T-helper 2 cell (primary cell): ENCODE data around the gene HNF4A.

ENCODE experiments used
- DNase-seq, 5 experiments: peaks; one replicate each; pipeline versions ENCODE4 v3.0.0 to v3.0.0-alpha.2; 2012 to 2022

Gene HNF4A

DNA sequence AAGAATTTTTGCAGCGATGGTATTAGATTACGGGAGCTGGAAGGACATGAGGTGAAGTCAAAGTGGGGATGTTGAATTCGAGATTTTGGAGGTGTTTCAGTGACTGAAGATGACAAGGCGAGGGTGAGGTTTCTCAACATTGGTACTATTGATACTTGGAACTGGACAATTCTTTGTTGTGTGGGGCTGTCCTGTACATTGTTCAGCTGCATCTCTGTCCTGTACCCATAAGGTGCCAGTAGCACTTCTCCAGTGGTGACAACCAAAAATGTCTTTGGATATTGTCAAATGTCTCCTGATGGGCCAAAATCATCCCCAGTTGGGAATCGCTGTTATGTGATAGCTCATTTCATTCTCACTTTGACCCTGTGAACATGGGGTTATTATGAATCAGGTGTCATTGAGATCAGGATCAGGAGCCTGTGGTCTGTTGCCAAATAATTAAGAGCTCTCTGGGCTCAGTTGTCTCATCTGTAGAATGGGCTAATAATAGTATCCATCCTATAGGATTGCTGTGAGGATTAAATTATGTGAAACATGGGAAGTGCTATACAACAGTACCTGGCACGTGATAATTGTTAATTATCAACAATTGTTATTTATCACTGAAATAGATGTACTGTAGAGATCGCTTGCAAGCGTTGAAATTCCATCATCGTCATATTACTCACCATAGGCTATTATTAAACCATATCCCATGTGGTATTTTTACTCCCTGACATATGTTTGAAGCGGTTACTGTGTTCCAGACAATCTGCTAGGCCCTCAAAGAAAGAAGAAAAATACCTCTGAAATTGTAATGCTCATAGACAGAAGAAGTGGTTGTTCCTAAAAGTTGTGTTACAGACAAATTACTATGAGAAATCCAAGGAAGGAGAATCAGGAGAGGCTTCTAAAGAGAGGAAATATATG, 71.6 kb downstream of the HNF4A start:
- DNase-seq, result no peak

- no peak for DNase-seq
These were observed 72.3 kb downstream of the HNF4A start for GRCh38 chr20:44427804-44428173.

GRCh38 chr20:44428174-44429016, 72.9 kb downstream of the HNF4A start:
- DNase-seq, result no peak

DNA sequence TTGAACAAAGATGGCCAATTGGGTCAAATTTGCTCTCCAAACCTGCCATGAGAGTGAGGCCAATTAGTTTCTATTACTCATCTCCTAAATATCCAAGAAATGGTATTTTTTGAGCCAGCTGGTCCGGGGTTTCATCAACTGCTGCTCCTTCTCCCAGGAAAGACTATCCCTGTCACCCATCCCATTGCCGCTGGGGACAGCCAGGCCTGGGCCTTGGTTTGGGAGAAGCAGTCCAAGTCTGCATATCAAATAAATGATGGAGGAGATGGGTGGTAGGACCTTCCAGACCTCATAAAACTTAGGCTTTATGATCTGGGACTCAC, 73.5 kb downstream of the HNF4A start:
- no peak for DNase-seq

DNA sequence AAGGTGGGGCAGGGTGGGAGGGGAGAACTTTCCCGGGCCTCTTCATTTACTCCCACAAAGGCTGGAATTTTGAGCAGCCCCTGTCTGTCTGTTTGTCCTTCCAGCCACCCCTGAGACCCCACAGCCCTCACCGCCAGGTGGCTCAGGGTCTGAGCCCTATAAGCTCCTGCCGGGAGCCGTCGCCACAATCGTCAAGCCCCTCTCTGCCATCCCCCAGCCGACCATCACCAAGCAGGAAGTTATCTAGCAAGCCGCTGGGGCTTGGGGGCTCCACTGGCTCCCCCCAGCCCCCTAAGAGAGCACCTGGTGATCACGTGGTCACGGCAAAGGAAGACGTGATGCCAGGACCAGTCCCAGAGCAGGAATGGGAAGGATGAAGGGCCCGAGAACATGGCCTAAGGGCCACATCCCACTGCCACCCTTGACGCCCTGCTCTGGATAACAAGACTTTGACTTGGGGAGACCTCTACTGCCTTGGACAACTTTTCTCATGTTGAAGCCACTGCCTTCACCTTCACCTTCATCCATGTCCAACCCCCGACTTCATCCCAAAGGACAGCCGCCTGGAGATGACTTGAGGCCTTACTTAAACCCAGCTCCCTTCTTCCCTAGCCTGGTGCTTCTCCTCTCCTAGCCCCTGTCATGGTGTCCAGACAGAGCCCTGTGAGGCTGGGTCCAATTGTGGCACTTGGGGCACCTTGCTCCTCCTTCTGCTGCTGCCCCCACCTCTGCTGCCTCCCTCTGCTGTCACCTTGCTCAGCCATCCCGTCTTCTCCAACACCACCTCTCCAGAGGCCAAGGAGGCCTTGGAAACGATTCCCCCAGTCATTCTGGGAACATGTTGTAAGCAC, 74.1 kb downstream of the HNF4A start:
- no peak for DNase-seq

- DNase-seq, result no peak
These were observed 75.0 kb downstream of the HNF4A start for GRCh38 chr20:44430270-44431065.

- DNase-seq, result no peak
These were observed 75.6 kb downstream of the HNF4A start for GRCh38 chr20:44431118-44431501.

- no peak for DNase-seq
These were observed 76.2 kb downstream of the HNF4A start for GRCh38 chr20:44431502-44432234.

DNA sequence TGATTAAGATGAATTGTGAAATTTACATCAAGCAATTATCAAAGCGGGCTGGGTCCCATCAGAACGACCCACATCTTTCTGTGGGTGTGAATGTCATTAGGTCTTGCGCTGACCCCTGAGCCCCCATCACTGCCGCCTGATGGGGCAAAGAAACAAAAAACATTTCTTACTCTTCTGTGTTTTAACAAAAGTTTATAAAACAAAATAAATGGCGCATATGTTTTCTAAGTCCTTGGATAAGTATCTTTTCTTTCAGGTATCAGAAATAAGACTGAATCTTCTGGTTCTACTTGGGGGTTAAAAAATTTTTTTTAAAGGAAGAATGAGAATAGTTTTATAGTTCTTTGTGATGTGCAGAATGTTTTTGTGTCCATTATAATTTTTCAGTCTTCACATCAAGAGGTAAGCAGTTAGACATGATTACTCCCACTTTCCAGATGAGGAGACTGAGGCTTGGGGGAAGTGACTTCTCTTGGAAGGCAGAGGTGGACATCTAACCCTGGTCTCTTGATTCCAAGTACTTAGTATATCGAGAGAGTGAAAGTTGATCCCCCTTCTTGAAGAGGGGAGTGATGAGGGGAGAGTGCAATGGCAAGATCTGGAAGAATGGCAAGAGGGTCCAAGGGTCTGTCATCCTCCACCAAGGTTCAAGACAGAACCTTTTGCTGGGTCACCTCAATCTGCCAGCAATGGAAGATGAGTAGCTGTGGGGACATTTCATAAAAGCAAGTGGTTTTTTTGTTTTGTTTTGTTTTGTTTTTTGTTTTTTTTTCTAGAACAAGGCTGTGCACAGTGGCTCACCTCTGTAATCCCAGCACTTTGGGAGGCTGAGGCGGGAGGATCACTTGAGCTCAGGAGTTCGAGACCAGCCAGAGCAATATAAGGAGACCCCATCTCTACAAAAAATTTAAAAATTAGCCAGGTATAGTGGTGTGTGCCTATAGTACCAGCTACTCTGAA, 77.4 kb downstream of the HNF4A start:
- no peak for DNase-seq

DNA sequence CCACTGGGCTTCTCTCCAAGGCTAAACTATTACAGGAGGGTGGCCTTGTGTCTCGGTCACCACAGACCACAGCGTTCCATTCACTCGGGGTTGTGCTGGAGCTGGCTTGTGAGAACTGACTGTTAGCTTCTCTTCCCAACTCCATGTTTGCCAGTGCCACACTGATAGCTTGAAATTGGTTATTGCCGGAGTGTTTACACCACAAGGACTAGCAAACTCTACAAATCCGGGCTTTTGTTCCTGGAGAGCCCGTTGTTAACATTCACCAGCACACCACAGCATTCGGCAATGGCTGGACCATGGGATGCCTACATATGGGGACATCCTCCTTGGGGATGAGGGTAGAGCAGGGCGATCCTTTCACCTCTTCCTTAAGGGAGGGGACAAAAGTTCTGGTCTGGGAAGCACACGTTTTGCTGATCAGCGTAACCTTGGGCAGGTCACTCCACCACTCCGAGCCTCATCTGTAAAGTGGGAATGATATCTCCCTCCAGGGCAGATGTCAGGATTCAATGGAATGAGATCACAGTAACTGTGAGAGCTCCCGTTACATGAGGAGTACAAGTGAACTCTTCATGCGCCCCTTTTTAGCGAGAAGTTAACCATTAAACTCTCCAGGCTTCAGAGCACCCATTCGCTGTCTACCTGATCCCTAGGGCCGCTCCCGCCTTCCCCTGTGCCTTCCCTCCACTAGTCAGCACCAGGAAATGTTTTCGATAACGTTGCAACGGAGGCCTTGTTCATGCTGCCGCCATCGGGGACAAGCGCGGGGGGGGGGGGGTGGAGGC, 78.4 kb downstream of the HNF4A start:
- no peak for DNase-seq

DNA sequence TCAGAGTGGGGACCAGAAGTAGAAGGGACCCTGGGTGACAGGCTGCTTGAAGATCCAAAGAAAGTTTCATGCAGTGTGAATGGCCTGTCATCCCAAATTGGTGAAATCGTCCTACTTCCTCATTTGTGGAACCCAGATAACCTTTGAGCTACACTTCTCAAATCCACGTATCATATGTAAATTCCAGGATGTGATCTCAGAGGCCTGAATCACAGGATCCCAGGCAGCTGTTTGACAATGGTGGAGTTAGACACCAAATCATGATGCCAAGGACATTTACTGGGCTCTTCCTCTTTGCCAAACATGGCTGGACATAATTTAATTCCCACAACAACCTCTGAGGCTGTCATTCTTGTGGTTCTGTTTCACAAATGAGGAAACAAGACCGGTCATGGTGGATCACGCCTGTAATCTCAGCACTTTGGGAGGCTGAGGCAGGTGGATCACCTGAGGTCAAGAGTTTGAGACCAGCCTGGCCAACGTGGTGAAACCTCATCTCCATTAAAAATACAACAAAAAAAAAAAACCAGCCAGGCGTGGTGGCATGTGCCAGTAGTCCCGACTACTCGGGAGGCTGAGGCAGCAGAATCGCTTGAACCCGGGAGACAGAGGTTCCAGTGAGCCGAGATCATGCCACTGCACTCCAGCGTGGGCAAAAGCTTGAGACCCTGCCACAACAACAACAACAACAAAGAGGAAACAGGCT, 80.3 kb downstream of the HNF4A start:
- DNase-seq, result no peak

GRCh38 chr20:44436393-44436792, 80.9 kb downstream of the HNF4A start:
- no peak for DNase-seq

DNA sequence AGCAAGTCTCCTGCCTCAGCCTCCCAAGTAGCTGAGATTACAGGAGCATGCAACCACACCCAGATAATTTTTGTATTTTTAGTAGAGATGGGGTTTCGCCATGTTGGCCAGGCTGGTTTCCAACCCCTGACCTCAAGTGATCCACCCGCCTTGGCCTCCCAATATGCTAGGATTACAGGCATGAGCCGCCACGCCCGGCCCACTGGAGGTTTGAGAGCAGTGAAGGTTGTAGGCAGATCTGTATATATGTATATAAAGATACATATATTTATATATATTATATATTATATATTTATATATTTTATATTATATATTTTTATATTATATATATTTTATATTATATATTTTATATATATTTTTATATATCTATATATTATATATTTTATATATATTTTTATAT, 82.0 kb downstream of the HNF4A start:
- DNase-seq, result no peak

DNA sequence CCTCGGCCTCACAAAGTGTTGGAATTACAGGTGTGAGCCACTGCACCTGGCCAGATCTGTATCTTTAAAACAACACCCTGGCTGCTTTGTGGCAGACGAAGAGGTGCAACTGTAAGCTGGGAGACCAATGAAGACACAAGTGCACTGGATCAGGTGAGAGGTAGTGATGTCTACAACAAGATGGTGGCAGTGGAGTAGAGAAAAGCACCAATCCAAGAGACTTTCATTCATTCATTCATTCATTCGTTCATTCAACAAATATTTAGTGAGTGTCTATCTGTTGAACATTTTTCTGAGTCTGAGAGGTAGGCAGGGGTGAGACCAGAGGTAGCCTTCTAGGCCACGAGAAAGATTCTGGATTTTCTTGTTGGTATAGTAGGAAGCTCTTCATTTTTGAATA, 83.3 kb downstream of the HNF4A start:
- no peak for DNase-seq

GRCh38 chr20:44439318-44439717, 83.8 kb downstream of the HNF4A start:
- DNase-seq, result no peak

DNA sequence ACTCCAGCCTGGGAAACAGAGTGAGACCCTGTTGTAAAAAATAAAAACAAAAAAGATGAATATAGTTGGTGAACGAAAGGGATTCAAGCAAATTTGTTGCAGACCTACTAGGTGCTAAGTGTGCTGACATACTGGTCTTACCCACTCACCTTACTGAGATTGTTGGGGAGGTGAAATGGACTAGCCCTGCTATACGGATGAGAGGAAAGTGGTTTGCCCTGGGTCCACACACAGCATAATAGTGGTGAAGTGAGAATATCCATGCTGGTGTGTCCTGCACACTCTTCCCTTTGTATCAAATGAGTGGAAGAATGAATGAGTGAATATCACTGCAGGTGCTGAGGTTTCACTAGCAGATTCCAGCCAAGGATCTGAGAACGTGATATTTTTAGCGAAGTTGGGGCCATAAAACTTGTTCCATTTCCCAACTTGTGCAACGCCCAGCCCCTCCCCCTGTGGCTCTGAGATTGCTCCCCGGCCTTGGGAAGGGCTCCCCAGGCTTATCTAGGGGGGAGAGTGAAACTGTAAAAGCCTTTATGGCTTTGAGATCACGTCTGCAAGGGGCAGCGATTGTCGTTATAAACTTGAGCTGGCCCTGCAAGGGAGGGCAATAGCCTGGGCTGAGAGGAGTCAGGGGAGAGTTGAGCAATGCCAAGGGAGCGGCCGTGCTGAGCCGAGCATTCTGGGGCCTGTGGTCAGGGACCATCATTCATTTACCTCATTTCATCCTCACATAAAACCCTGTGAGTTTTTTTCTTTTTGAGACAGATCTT, 87.0 kb downstream of the HNF4A start:
- no peak for DNase-seq

DNA sequence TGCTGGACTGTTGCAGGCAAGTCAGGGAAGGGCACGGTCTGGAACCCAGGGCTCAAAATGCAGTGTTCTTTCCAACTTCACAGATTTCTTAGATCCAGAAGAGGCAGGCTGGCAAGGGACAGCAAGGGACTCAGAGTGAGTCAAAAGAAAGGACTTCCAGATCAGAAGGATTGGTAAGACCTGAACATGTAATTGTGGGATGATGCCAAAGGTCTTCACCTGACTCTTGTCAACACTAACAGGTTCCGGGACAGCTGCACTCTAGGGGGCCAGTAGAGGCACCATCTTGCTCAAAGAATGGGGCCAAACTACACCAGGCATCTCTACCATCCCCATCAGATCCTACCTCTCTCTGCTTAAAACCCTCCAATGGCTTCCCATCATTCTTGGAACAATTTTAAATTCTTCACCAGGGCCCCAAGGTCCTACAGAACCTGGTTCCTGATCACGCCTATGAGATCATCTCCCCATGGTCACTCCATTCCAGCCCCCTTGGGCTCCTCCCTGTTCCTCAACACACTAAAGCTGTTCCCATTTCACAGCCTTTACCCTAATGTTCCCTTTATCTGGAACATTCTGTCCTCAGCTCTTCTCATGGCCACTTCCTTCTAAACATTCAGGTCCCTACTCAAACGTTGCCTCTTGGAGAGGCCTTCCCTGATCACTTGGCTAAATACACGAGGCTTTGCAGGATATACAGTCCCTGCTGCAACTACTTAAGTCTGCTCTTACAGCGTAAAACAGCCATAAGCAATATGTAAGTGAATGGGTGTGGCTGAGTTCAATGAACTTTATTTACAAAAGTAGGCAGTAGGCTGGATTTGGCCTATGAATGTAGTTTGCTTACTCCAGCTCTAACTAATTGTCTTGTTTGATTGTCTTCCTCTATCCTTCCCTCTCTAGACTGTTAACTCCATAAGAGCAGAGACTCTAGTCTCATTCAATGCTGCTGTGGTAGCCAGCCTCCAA, 90.5 kb downstream of the HNF4A start:
- DNase-seq, result no peak
